Erythroblast (primary cell): ENCODE measurements around the gene TSHB.
"Not testable (repeated sequence)": the region's sequence is repeated elsewhere in the genome, so short reads cannot be mapped to it uniquely, and the experiment has no call there.

ENCODE experiments used
- DNase-seq, 2 experiments: peaks; one replicate each; lab custom pipeline; 2025; lab: John Stamatoyannopoulos, UW
- GATA1 ChIP-seq: IDR thresholded peaks from 2 replicates; pipeline ENCODE4 v1.6.1; 2011; ENCODE audit warnings: low read depth, mild to moderate bottlenecking, control low read depth, low read length, moderate library complexity
- POLR2A ChIP-seq: IDR thresholded peaks from 2 replicates; pipeline ENCODE4 v1.6.1; 2011; ENCODE audit warnings: mild to moderate bottlenecking, low read length

Gene TSHB

DNA sequence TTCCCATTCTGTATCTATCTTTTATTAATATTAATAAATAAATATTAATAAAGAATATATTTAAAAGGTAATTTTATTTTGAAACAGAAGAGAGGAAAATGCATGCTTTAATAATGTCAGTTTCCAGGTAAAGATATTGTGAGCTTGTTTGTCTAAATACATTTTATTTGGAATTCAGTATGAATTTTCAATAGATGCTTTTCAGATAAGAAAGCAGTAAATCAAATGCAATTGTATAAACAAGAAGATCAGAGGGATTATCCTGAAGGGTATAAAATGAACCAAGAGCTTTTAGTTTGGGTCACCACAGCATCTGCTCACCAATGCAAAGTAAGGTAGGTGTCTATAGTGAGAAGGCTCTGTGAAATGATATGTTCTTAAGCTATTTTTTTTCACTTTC lies at the start of gene TSHB:
Gene TSHB, plus strand, starts transcription at position 301 of the 400 bp plus-strand sequence. CDS start 3,537 bp downstream, outside the sequence.
- no peak for DNase-seq
- no peak for TF ChIP-seq GATA1
- no peak for TF ChIP-seq POLR2A

DNA sequence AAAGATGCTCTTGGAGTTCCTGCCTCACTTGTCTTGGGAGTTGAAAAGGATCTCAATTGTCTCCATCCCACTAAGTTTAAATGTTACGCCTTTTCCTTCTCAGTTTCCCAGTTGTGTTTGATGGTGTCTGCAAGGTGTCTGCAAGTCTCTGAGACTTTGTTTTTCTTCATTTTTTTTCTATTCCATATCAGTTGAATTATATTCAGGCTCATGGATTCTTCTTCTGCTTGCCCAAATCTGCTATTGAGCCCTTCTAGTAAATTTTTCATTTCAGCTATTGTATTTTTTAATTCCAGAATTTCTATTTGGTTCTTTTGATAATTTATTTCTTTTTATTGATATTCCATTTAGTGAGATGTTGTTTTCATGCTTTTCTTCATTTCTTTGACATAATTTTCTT lies 47.4 kb upstream of the TSHB start:
- TF ChIP-seq POLR2A (no peak), GATA1 (no peak)
- DNase-seq = no peak

DNA sequence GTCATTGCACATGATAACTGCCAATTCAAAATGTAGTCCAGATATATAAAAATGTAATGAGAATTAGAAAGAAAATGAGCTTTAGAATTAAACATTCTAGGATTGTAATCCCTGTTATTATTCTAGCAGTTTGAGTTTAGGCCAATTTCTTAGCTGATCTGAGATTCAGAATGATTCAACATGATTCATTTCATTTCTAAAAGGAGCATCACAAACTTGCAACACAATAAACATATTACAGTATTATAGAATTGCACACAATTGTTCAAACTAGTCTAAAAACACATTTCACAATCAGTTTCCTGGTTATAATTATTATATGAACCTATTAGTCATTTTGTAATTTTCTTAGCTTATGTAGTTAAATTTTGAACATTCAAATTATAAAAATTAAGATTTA lies 43.3 kb upstream of the TSHB start:
- no peak for DNase-seq
- TF ChIP-seq GATA1 (no peak), POLR2A (no peak)

DNA sequence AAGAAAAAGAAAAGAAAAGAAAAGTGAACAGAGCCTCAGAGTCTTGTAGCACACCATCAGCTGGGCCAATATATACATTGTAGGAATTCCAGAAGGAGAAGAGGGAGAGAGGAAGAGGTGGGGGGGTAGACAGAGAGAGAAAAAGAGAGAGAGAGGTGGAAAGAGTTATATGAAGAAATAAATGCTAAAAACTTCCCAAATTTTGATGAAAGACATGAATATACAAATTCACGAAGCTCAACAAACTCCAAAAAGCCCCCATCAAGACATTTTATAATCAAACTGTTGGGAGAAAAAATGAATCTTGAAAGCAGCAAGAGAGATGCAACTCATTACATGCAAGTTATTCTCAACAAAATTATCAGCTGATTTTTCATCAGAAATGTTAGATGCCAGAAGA lies 41.5 kb upstream of the TSHB start:
- TF ChIP-seq POLR2A (no peak), GATA1 (no peak)
- no peak for DNase-seq

DNA sequence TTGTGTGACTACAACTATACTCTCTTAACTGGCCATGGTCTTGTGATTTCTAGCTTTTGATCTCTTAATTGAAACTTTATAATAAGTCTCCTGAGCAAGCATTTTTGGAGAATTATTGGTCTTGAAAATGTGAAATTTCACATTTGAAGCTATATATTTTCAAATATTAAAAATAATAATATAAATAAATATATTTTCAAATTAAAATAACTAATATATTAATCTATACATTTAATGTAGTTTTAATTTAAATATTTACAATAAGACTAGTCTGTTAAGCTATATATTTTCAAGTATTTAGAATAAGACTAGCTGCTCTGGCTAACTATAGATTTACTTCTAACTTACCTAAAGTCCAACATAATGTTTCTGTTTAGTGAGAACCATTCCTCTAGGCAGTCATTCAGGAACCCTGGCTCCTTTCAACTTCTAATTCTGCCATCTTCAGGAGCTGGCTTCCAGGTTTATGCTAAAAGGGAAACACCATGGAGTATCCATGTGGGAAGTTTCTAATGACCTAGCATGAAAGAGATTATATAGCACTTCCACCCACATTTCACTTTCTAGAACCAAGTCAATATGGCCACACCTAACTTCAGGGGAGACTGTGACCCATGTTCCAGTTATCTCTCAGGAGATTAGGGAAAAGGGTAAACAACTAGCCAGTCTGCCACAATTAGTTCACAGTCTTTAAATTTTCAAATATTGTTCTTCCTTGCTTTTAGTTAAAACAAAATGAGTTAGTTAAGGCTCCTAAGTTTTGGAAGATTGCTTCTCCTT lies 31.9 kb upstream of the TSHB start:
- no peak for DNase-seq
- TF ChIP-seq POLR2A (no peak), GATA1 (no peak)

DNA sequence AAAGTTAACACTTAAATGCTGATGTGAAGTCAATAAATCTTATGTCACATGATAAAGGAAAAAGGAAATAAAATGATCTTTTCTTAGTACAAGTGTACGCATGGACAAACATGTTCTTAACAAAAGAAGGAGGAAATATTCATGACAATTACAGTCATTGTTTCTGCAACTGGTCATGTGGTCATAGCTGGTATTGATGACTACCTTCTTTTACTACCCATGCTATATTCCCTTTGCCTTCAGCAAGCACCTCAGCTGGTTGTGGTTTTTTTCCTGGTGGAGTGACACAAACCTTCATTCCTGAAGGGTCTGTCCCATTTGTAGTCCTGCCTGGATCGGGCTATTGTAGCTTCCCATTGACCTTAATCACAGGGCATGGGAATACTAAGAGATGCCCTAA lies 23.4 kb upstream of the TSHB start:
- DNase-seq = no peak
- TF ChIP-seq POLR2A = no peak
- no peak for TF ChIP-seq GATA1

DNA sequence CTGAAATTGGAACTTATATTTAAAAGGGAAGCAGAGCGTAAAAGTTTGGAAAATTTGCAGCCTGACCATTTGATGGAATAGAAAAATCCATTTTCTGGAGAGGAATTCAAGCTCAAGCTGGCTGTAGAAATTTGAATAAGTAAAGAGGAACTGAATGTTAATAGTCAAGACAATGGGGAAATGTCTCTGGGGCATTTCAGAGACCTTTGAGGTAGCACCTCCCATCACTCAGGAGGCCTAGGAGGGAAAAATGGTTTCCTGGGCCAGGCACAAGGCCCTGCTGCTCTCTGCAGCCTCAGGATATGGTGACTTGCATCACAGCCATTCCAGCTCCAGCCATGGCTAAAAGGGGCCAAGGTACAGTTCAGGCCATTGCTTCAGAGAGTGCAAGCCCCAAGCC lies 17.6 kb upstream of the TSHB start:
- no peak for DNase-seq

DNA sequence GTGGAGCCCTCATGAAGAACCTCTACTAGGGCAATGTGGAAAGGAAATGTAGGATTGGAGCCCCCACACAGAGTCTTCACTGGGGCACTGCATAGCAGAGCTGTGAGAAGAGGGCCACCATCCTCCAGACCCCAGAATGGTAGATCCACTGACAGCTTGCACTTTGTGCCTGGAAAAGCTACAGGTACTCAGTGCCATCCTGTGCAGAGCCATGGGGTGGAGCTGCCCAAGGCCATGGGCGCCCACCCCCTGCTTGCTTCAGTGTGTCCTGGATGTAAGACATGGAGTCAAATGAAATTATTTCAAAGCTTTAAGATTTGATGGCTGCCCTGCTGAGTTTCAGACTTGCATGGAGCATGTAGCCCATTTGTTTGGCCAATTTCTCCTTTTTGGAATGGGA lies 17.2 kb upstream of the TSHB start:
- DNase-seq = no peak
- TF ChIP-seq POLR2A = no peak
- no peak for TF ChIP-seq GATA1

More for the DNA sequence above, 17.6 kb upstream of the TSHB start:
- TF ChIP-seq POLR2A (no peak), GATA1 (no peak)

DNA sequence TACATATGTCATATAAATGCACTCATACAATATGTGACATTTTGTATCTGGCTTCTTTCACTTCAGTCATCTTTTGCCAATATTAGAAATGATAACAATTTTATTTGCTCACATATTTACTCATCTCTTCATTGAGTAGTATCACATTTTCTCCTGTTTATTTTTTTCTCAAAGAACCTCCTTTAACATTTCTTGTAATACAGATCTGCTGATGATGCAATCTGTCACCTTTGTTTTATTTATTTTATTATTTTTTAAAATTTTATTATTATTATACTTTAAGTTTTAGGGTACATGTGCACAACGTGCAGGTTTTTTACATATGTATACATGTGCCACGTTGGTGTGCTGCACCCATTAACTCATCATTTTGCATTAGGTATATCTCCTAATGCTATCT lies 15.8 kb upstream of the TSHB start:
- TF ChIP-seq GATA1 = no peak
- TF ChIP-seq POLR2A = no peak

DNA sequence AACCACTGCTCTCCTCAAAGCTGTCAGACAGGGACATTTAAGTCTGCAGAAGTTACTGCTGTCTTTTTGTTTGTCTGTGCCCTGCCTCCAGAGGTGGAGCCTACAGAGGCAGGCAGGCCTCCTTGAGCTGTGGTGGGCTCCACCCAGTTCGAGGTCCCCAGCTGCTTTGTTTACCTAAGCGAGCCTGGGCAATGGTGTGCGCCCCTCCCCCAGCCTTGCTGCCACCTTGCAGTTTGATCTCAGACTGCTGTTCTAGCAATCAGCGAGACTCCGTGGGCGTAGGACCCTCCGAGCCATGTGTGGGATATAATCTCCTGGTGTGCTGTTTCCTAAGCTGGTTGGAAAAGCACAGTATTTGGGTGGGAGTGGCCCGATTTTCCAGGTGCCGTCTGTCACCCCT lies 10.1 kb upstream of the TSHB start:
- DNase-seq = not testable (repeated sequence)

More for the DNA sequence above, 15.8 kb upstream of the TSHB start:
- no peak for DNase-seq

DNA sequence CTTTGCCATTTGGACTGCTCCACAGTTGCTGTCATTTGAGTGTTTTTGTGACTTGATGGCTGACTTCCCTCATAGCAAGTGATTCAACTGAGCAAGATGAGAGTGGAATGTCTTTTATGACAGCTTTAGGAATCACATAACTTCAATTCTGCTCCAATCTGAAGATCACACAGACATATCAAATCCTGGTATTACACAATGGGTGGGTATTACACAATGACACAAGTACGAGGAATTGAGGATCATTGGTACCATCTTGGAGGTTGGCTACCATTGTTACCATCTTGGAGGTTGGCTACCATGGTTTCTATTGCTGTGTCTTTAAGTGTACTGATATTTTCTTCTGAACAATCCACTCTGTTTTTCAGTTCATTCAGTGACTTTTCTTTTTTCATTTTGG lies 8.5 kb upstream of the TSHB start:
- no peak for TF ChIP-seq GATA1
- TF ChIP-seq POLR2A = no peak
- no peak for DNase-seq

DNA sequence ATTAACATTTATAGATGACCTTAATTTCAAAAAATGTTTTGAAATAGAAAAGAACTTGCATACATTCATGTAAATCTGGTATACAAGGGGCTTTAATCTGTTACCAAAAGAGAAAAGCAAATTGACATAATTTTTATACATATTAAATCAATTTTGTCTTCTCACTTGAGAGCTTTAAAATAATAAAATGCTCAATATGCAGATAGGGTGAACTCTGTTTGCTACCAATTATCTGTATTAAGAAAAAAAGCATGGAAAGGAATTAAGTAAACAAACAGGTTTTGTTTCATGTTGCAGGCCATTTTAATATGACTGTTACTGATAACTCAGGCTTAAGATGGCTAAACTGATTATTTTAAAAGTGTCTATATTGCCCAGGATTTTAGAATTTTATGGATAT lies 6.0 kb upstream of the TSHB start:
- no peak for DNase-seq
- TF ChIP-seq GATA1 = no peak
- no peak for TF ChIP-seq POLR2A

DNA sequence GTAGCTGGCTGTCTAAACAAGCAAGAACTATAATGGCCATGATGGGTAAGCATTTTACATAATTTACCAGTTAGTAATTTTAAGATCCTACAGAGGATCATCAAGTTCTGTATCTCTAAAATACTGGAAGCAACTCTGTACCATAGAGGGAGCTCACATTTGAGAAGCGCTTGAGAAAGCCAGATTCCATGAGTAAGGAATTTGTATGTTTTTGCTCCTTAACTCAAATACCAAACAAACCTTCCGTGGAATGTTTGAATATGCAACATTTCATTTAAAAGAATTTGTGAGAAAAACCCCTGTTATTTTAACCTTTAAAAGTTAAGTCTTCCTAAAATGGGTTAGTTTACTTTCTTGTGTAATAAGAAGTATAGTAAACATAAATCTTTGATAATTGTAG lies 2.0 kb downstream of the TSHB start:
- no peak for DNase-seq
- TF ChIP-seq POLR2A (no peak), GATA1 (no peak)

DNA sequence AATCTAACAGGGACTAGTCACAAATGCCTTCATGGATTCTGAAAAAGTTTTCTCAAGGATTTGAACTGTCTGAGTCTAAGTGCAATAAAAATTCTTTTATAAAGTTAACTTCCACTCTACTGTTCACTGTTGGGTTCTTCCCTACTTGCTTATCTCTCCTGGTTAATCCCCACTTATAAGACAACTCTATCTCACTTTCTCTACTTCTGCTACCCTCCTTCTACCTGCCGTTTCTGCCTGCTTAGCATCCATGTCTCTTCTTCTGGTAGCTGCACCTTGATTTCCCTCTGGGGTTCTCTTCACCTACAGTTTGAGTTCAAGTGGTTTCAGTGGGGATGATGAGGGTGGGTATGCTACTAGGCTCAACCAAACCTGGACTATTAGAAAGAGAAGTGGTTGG lies 6.0 kb downstream of the TSHB start:
- no peak for DNase-seq
- TF ChIP-seq POLR2A (no peak), GATA1 (no peak)
